GM12872 (cell line): Measurements from ENCODE around the gene RNF217.

Experiments used
- CTCF ChIP-seq: IDR thresholded peaks from 3 replicates; pipeline ENCODE4 v1.5.1; 2011; ENCODE audit warnings: low read depth, mild to moderate bottlenecking, low read length, moderate library complexity; ENCODE audit not compliant: insufficient read depth

RNF217 gene

GRCh38 chr6:125009578-125009977 lies 47.3 kb downstream of the RNF217 start:
- no peak for TF ChIP-seq CTCF

- TF ChIP-seq CTCF, result no peak
Observed at GRCh38 chr6:125013938-125014660, 51.9 kb downstream of the RNF217 start.

GRCh38 chr6:125014661-125014957 lies 52.4 kb downstream of the RNF217 start:
- no peak for TF ChIP-seq CTCF

GRCh38 chr6:125015152-125015551 lies 52.9 kb downstream of the RNF217 start:
- no peak for TF ChIP-seq CTCF

- no peak for TF ChIP-seq CTCF
Observed at GRCh38 chr6:125018136-125018535, 55.9 kb downstream of the RNF217 start.

- TF ChIP-seq CTCF, result no peak
Observed at GRCh38 chr6:125019281-125019680, 57.0 kb downstream of the RNF217 start.

- no peak for TF ChIP-seq CTCF
Observed at GRCh38 chr6:125019918-125020317, 57.7 kb downstream of the RNF217 start.
